DND-41 (cell line): ENCODE data around the gene VEGFD.

Experiments used
- ATAC-seq: fragments of 200-7000 bp; cut with Tn5 transposase; 3 replicates; pipeline ENCODE4 v1.9.1; 2021; ENCODE audit warnings: low read depth; ENCODE audit not compliant: insufficient read depth
- DNase-seq: peaks from one replicate; pipeline ENCODE4 v3.0.0-alpha.2; 2020
- H2AFZ ChIP-seq: 2 replicates; pipeline ENCODE4 v1.6.0; 2012; ENCODE audit warnings: low read depth, low read length
- H3K27ac ChIP-seq: 2 replicates; pipeline ENCODE4 v1.5.1; 2012; ENCODE audit warnings: low read length, inconsistent platforms
- H3K27me3 ChIP-seq: fragments of 200-600 bp; sonication (generic); 2 replicates; pipeline ENCODE4 v1.6.0; 2012; ENCODE audit warnings: low read length, mild to moderate bottlenecking, inconsistent platforms; ENCODE audit not compliant: insufficient read depth, poor library complexity
- H3K36me3 ChIP-seq: 2 replicates; pipeline ENCODE4 v1.5.1; 2012; ENCODE audit warnings: low read length, inconsistent platforms; ENCODE audit not compliant: insufficient read depth
- H3K4me1 ChIP-seq: 2 replicates; pipeline ENCODE4 v1.5.1; 2012; ENCODE audit warnings: mild to moderate bottlenecking, low read length; ENCODE audit not compliant: insufficient read depth
- H3K4me2 ChIP-seq: 2 replicates; pipeline ENCODE4 v1.6.0; 2012; ENCODE audit warnings: mild to moderate bottlenecking, moderate library complexity, low read length, inconsistent platforms; ENCODE audit not compliant: insufficient read depth
- H3K4me3 ChIP-seq, 2 experiments: fragments of 200-600 bp in 1 of 2; shearing (Covaris generic) in 1 of 2; 2 replicates each; pipeline ENCODE4 v1.5.1; 2012 to 2016; ENCODE audit warnings: inconsistent platforms in 2 of 2, low read length in 2 of 2, mild to moderate bottlenecking in 2 of 2, low read depth in 1 of 2, moderate library complexity in 1 of 2
- H3K79me2 ChIP-seq: 2 replicates; pipeline ENCODE4 v1.6.0; 2012; ENCODE audit warnings: low read length, inconsistent platforms; ENCODE audit not compliant: insufficient read depth
- H3K9ac ChIP-seq: 2 replicates; pipeline ENCODE4 v1.6.0; 2012; ENCODE audit warnings: low read depth, mild to moderate bottlenecking, inconsistent platforms, low read length, moderate library complexity
- H3K9me3 ChIP-seq: 2 replicates; pipeline ENCODE4 v1.5.1; 2012; ENCODE audit warnings: low read length, moderate library complexity, mild to moderate bottlenecking, inconsistent platforms; ENCODE audit not compliant: insufficient read depth, severe bottlenecking
- H4K20me1 ChIP-seq: 2 replicates; pipeline ENCODE4 v1.6.0; 2012; ENCODE audit warnings: low read length; ENCODE audit not compliant: insufficient read depth
- CTCF ChIP-seq: IDR thresholded peaks from 2 replicates; pipeline ENCODE4 v1.5.1; 2012; ENCODE audit warnings: borderline replicate concordance, low read length, moderate library complexity, mild to moderate bottlenecking; ENCODE audit not compliant: poor library complexity, severe bottlenecking; ENCODE audit errors: extremely low read depth
- EZH2 ChIP-seq: IDR thresholded peaks from 3 replicates; pipeline ENCODE4 v1.6.1; 2012; ENCODE audit warnings: borderline replicate concordance, low read depth, mild to moderate bottlenecking, moderate library complexity, low read length, inconsistent platforms; ENCODE audit not compliant: severe bottlenecking

VEGFD gene

GRCh38 chrX:15404401-15405096 lies 20.3 kb upstream of the VEGFD start:
- H3K27ac ChIP-seq = no peak overlapping the region
- no peaks in the 10 kb centered on the region for H4K20me1 ChIP-seq
- ATAC-seq (no peak), DNase-seq (no peak)
- H2AFZ ChIP-seq = no peak overlapping the region
- TF ChIP-seq CTCF (no peak), EZH2 (no peak)
- no peaks in the 10 kb centered on the region for H3K27me3 ChIP-seq
- 0 out of 2 replicates have a peak, but pooled peaks cover 7% of the 10 kb centered on the region for H3K4me1 ChIP-seq
- no peaks in the 10 kb centered on the region for H3K36me3 ChIP-seq
- H3K9ac ChIP-seq = no peak overlapping the region
- H3K9me3 ChIP-seq = no peaks in the 10 kb centered on the region
- no peak overlapping the region for H3K4me2 ChIP-seq
- no peaks in the 10 kb centered on the region for H3K79me2 ChIP-seq
- no peak overlapping the region for H3K4me3 ChIP-seq

GRCh38 chrX:15401378-15401777 lies 17.2 kb upstream of the VEGFD start:
- Histone ChIP-seq H3K9me3 (no peaks in the 10 kb centered on the region), H3K4me2 (no peak overlapping the region), H2AFZ (no peak overlapping the region), H3K79me2 (no peaks in the 10 kb centered on the region), H3K27ac (no peak overlapping the region), H4K20me1 (no peaks in the 10 kb centered on the region), H3K36me3 (no peaks in the 10 kb centered on the region), H3K4me3 (no peak overlapping the region), H3K27me3 (no peaks in the 10 kb centered on the region), H3K4me1 (0 out of 2 replicates have a peak, but pooled peaks cover 7% of the 10 kb centered on the region), H3K9ac (no peak overlapping the region)
- TF ChIP-seq EZH2 = no peak
- no peak for TF ChIP-seq CTCF
- ATAC-seq = no peak
- DNase-seq = no peak

GRCh38 chrX:15399962-15400391 lies 15.8 kb upstream of the VEGFD start:
- no peak for ATAC-seq
- no peaks in the 10 kb centered on the region for H3K27me3 ChIP-seq
- no peaks in the 10 kb centered on the region for H4K20me1 ChIP-seq
- no peak overlapping the region for H3K4me2 ChIP-seq
- H3K79me2 ChIP-seq = no peaks in the 10 kb centered on the region
- no peak for TF ChIP-seq CTCF
- TF ChIP-seq EZH2 = no peak
- H2AFZ ChIP-seq = no peak overlapping the region
- DNase-seq = no peak
- no peak overlapping the region for H3K27ac ChIP-seq
- no peak overlapping the region for H3K4me3 ChIP-seq
- H3K9ac ChIP-seq = no peak overlapping the region
- H3K9me3 ChIP-seq = no peaks in the 10 kb centered on the region
- no peaks in the 10 kb centered on the region for H3K36me3 ChIP-seq
- 0 out of 2 replicates have a peak, but pooled peaks cover 7% of the 10 kb centered on the region for H3K4me1 ChIP-seq
